Cerebellar cortex (tissue), 1 donor: ENCODE measurements around the gene NAA30.
"Not testable (repeated sequence)": the region's sequence is repeated elsewhere in the genome, so short reads cannot be mapped to it uniquely, and the experiment has no call there.

Experiments
- DNase-seq: peaks from one replicate; pipeline ENCODE4 v3.0.0-alpha.2; 2015; ENCODE audit warnings: low spot score

Gene NAA30

DNA sequence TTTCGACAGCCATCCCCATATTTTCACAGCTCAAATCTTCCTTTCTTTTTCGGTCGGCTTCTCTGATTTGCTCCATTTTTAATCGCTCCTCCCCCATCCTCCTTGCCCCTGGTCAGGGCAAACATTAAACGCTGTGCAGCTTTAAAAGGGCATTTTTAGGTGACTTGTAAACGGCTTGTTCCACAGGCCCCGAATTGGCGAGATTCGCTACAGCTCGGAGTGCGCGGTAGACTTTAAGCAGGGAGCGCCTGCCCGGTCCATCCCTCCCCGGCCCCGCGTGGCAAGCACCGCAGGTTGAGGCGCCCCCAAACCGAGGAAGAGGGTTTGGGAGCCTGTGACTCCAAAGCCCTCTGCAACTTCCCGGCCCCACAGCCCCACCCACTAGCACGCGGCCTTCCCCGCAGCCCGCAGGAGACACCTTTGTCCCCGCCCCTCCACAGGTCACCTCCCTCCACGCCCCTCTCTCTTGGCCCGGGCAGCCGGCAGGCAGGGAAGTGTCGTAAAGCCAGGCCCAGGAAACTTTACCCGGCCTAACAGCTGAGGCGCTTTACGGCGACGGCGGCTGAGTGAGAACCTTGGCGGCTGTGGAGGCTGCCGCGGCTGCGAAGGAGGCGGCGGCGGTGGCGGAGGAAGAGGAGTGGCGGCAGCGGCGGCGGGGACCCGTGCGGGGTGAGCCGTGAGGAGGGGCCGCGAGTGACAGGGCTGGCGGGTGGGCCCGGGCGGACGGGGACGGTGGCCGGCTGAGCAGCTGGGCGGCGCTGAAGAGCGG is at the start of gene NAA30:
NAA30 (plus strand) TSS at position 550 of the 769 bp plus-strand sequence. CDS start 372 bp downstream, outside the sequence.
- DNase-seq = peak; percentile 94

DNA sequence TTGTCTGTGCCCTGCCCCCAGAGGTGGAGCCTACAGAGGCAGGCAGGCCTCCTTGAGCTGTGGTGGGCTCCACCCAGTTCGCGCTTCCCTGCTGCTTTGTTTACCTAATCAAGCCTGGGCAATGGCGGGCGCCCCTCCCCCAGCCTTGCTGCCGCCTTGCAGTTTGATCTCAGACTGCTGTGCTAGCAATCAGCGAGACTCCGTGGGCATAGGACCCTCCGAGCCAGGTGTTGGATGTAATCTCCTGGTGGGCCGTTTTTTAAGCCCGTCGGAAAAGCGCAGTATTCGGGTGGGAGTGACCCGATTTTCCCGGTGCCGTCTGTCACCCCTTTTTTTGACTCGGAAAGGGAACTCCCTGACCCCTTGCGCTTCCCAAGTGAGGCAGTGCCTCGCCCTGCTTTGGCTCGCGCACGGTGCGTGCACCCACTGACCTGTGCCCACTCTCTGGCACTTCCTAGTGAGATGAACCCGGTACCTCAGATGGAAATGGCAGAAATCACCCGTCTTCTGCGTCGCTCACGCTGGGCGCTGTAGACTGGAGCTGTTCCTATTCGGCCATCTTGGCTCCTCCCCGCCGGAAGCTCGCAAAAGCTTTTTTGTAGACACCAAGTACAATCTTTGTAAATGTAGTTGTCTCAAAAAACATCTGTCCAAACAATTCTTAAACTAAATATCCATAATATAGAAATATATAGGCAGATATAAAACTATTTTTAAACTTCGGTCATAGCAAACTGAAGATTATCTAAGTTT is 46.7 kb upstream of the NAA30 start:
- not testable (repeated sequence) for DNase-seq

DNA sequence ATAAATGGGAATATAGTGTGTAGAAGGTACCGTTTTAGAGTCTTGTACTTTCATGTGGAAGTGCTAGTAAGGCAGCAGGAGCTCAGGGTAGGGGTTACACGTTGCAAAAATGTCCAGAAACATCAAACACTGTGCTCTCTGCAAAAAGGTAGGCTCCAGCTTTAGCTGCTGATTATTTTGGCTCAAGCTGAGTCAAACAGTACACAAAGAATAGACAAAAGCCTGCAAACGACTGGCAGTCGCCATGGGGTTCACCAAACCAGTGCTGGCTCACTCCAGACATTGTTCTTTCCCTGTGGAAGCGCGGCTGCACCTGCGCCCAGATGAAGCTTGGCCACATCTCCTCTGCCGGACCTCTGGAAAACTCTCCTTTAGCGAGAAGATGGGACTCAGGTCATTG is 45.3 kb upstream of the NAA30 start:
- DNase-seq = no peak

DNA sequence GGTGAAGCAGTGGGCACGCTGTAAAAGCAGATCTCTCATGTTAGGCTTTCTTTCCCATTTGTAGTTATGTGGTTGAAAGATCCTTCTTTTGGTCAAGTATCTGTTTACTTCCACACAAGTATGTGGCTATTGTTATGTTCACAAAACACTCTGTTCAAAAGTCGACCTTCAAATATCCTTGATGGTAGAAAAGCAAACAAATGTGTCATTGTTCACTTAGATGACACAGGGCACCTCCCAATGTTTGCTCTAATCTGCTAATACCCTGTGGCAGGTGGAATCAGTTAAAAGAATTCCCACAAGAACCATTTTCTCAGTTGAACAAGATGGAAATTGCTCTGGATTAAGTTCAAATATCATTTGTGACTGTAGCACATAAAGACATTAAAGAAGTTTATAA is 43.6 kb upstream of the NAA30 start:
- no peak for DNase-seq

DNA sequence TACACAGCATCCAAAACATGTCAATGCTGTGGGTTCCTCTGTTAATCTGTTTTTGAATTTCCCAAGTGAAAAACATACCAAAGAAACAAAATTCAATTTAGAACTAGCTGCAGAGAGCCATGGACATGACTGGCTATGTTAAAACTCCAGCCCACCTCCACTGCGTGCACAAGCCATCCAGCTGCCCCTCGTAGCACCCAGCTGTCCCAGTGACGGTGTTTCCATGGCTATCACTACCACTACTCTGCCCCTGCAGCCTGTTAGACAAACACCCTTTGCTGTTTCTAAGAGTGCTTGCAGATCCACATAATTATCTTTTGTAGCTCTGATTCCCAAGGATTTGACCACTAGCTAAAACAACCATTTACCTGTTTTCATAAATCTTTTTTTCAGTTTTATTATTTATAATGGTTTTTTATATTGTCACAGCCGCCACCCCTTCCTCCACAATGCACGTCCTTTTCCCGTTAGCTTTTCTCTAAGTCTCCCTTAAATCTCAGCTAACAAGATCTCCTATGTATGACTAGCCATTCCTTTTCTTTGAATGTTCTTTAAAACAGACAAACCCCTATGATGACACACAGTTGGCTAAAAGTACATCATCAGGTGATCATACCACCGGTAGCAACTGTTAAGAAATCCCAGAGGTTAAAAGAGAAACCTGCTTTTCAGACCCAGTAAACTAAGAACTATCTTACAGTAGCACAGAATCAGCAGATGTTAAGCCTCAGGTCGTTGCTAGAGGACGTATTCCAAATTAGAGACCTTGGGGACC is 37.8 kb upstream of the NAA30 start:
- DNase-seq = no peak

DNA sequence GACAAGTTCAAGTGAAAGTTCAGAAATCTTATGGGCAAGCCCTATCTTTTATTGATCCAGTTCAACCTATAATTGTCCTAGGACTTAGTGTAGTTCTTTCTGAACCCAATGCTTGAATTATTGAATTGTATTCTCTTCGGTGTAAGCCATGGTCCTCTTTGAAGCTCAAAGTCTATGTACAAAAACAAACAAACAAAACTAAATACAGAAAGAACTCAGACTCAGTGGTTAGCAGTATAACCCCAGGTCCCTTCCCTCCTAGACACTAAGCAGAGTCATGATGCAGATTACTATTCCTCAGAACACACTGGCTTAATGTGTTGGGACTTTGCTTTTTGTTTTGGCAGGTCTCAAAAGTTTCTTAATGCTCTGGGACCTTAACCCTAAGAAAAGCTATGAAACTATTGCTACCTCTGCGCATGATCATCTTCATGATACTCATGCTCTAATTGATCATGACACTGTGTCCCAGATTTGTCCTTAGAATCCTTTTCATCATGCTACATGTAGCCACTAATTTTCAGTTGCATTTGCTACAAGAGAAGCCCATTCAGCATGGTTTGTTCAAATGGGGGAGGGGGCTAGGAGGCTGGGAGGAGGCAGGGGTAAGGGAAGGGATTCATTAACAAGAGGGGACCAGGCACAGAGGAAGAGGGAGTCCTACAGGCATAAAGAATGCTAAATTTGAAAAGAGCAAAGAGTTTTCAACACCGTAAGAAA is 35.1 kb upstream of the NAA30 start:
- DNase-seq = no peak

DNA sequence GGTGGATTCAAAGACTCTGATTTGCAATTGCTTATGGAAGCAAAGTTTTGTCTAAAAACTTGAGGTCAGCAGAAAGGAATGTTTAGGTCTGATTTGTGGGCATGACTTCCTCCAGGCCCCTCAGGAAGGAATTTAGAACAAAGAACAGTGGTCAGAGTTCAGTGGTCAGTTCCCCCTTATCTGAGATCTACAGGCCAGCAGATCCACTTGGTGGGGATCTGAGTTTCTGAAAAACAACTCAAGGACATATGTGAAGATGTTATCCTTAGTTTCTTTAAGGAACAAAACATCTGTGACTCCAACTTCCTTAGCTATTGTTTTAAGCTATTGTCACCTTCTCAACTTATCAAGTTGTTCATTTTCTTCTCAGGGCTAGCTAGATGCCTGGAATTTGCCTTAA is 28.0 kb upstream of the NAA30 start:
- no peak for DNase-seq

DNA sequence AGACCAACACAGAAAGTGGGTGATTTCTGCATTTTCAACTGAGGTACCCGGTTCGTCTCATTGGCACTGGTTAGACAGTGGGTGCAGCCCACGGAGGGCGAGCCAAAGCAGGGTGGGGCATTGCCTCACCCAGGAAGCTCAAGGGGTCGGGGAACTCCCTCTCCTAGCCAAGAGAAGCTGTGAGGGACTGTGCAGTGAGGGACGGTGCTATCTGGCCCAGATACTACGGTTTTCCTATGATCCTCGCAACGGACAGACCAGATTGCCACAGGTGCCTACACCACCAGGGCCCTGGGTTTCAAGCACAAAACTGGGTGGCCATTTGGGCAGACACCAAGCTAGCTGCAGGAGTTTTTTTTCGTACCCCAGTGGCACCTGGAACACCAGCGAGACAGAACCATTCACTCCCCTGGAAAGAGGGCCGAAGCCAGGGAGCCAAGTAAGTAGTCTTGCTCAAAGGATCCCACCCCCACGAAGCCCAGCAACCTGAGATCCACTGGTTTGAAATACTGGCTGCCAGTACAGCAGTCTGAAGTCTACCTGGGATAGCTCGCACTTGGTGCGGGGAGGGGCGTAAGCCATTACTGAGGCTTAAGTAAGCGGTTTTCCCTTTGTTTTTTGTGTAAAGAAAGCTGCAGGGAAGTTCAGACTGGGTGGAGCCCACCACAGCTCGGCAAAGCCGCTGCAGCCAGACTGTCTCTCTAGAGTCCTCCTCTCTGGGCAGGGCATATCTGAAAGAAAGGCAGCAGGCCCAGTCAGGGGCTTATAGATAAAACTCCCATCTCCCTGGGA is 25.5 kb upstream of the NAA30 start:
- no peak for DNase-seq

DNA sequence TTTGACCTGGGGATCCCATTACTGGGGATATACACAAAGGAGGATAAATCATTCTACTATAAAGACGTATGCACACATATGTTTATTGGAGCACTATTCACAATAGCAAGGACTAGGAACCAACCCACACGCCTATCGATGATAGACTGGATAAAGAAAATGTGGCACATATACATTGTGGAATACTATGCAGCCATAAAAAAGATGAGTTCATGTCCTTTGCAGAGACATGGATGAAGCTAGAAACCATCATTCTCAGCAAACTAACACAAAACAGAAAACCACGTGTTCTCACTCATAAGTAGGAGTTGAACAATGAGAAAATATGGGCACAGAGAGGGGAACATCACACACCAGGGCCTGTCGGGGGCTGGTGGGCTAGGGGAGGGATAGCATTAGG is 20.2 kb upstream of the NAA30 start:
- DNase-seq = not testable (repeated sequence)

DNA sequence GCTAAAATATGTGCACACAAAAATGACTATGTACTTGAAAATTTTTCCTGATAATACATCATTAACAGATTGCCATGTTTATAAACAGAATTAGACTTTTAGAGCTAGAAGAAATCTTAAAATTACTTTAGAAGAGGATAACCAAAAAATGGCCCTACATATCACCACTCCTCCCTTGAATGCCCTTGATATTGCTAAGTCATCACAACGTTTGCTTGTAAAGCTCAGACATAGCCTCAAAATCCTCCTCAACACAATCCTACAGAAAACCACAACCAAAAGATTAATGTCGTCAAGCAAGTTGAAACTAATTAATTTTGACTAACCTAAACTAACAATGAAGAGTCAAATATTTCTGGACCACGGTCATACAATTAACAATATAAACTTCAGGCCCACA is 19.4 kb upstream of the NAA30 start:
- DNase-seq = no peak

DNA sequence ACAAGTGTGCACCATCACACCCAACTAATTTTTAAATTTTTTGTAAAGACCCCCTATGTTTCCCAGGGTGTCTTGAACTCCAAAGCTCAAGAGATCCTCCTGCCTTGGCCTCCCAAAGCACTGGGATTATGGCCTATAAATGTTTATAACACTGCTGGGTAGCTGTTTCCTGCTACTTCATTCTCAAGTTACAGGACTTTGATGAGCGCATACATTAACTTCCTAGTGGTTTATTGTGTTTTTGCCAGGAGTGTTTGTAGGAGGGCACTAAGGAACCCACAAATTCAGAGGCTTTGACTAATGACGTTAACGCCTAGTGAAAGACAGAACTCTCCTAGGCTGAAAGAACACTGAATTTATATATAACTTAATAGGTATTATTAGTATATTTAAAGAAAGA is 15.2 kb upstream of the NAA30 start:
- no peak for DNase-seq

DNA sequence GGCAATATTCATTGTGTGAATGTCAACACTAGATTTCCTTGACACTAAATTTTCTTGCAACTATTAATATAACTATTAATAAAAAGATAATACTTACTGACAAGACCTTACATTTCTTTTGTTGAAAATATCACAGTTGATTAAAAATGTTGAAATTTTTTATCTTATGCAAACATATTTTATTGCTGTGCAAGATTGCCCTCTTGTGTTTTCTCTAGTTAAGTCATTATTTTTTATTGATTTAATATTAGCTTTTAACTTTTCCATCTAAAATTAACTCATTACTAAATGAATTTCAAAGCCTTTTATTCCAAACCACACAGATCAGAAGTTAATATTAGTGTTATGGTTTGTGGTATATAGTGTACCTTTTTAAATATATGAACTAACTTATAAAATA is 11.7 kb upstream of the NAA30 start:
- no peak for DNase-seq

DNA sequence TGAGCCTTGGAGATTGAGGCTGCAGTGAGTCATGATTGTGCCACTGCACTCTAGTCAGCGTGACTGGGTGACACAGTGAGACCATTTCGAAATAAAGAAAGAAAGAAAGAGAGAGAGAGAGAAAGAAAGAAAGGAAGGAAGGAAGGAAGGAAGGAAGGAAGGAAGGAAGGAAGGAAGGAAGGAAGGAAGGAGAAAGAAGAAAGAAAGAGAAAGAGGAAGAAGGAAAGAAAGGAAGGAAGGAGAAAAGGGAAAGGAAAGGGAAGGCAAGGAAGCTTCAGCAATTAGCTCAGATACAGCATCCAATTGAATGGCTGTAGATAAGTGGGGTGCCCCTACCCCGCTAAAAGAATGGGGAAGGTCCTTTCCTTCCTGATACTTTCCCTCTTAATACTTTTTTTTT is 9.5 kb upstream of the NAA30 start:
- no peak for DNase-seq

DNA sequence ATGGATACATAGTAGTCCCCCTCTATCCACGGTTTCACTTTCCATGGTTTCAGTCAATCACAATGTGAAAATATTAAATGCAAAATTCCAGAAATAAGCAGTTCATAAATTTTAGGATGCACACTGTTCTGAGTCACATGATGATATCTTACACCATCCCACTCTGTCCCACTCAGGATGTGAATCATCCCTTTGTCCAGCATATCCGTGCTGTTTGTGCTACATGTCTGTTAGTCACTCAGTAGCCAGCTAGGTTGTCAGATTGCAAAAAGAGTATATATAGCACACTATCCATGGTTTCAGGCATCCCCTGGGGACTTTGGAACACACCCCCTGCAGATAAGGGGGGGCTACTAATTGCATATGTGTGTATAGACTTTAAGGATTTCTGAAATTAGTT is 8.1 kb upstream of the NAA30 start:
- DNase-seq = no peak

DNA sequence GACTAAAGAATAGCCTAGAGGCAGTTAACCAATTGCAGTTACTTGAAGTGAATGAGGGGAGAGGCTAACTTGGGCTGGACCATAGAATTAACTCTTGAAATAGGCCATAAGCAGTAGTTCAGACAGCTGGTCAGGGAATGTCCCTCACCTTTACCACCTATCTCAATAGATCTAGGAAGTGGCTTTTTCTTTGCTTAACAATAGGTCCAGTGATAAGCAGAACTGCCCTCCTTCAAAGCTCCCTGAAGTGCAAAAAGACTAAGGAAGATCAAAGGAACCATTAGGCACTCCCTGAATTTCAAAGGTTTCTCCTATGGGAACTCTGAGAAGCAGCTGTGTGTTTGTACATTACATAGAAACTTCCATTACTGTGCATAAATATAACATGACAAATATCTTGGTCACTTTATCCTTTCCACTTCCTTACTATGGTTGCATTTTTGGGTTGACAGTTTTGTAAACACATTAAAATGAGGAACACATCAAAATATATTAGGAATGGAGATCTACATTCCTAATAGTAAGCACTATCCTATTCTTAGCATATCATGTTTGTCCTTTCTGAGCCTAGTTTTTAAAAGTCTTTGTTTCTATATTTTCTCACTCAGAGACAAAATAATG is 7.2 kb upstream of the NAA30 start:
- no peak for DNase-seq

DNA sequence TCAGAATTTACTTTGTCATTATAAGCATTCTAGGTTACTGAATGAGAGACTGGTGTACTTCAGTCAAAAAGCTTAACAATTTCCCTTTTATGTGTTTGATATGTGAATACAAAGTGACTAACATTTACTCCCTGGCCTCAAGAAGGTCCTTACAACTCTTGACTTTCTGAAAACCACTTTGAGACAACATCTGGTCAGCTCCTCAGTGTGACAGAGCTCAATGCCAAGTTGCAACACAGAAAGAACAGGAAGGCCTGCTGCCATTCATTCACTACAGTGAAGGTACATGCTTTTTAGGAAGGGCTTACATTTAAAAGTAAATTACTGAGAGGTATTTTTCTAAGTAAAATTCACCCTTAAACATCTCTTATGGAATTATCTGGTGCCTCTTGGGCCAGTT is 2.3 kb upstream of the NAA30 start:
- no peak for DNase-seq

DNA sequence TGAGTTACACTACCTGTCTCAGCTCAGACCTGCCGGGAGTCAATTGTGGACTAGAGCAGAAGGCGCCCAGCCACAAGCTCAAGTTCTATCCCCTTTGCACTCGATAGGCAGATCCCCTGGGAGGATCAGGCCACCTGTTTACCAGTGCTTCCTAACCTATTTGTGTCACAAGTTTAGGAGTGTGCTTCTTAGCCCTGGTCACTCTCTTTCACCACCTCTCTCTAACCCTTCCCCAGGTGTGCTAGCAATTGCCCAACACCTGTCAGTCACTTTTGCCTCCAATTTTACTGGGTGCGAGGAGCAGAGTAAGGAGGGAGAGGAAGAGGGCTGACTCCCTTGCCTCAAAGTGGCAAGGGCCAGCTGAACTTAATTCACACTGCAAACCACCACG is 745 bp upstream of the NAA30 start:
- DNase-seq = no peak

DNA sequence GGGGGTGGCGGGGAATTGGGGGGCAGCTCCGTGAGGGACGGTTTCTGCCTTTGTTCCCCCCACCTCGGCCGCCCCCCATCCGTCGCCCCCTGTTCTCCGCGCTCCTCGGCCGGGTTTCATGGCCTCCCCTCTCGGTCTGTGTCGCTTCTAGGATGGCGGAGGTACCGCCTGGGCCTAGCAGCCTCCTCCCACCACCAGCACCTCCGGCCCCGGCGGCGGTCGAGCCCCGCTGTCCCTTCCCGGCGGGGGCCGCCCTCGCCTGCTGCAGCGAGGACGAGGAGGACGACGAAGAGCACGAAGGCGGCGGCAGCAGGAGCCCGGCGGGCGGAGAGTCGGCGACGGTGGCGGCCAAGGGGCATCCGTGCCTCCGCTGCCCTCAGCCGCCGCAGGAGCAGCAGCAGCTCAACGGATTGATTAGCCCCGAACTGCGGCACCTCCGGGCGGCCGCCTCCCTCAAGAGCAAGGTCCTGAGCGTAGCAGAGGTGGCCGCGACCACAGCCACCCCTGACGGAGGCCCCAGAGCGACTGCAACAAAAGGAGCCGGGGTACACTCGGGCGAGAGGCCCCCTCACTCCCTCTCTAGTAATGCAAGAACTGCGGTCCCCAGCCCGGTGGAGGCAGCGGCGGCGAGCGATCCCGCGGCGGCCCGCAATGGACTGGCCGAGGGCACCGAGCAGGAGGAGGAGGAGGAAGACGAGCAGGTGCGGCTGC is 575 bp downstream of the NAA30 start:
- peak; percentile 26 for DNase-seq

DNA sequence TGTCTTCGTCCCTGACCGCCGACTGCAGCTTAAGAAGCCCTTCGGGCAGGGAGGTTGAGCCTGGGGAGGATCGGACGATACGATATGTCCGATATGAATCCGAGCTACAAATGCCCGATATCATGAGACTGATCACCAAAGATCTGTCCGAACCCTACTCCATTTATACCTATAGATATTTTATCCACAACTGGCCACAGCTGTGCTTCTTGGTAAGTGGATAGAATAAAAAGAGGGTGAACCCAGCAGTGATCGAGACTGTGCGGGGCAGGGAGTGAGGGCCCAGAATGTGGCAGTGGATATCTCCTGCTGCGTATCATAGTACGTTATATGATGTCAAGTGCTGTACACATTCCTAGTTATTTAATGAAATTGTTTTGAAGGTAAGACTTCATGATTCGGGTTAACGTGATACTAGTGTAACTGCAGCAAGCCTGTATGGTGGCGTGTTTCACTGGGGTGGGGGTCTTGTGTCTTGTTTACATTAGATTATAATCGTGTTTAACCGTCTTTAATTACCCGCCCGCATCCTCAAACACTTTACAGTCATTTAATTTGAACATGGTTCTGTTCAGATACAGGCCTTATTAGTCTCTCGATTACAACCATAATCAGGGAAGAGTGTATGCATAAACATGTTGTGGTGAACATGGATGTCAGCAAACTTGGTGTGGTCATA is 1.3 kb downstream of the NAA30 start:
- no peak for DNase-seq

DNA sequence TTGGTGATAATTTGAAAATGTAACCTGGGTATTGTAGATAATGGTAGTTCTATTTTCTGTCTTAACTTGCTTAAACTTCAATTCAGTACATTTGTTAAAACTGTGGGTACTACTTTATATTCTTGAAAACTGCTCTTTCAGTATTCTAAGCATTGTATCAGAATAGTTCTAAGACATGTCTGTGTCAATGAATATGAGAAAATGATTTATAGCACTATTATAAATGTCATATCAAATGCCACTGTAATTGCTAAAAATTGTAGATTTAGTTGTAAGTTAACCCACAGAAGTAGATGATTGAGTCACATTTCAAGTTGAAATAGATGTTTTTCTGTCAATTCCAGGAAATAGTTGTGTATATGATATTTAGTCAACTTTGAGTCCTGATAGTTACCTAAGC is 2.4 kb downstream of the NAA30 start:
- no peak for DNase-seq
